Mesendoderm (in vitro differentiated cells): ENCODE data around the gene FOXC2.
"Not testable (repeated sequence)": the region's sequence is repeated elsewhere in the genome, so short reads cannot be mapped to it uniquely, and the experiment has no call there.

ENCODE experiments used
- DNase-seq: peaks from one replicate; pipeline ENCODE4 v3.0.0; 2013
- H2AK5ac ChIP-seq: 2 replicates; pipeline ENCODE4 v1.6.1; 2013; ENCODE audit warnings: low read length, inconsistent platforms
- H2BK120ac ChIP-seq: 2 replicates; pipeline ENCODE4 v1.6.1; 2013; ENCODE audit warnings: low read depth, mild to moderate bottlenecking, low read length, moderate library complexity, mixed read lengths
- H2BK15ac ChIP-seq: replicated peaks from 2 replicates; pipeline ENCODE4 v1.6.1; 2013; ENCODE audit warnings: low read depth, mild to moderate bottlenecking, moderate library complexity
- H2BK5ac ChIP-seq: 2 replicates; pipeline ENCODE4 v1.6.1; 2013; ENCODE audit warnings: low read length, inconsistent platforms
- H3K18ac ChIP-seq: 2 replicates; pipeline ENCODE4 v1.6.1; 2013; ENCODE audit warnings: mild to moderate bottlenecking, low read length, mixed read lengths
- H3K23ac ChIP-seq: one replicate; pipeline ENCODE4 v1.6.1; 2013; ENCODE audit warnings: low read length
- H3K27ac ChIP-seq: 2 replicates; pipeline ENCODE4 v1.5.1; 2013; ENCODE audit warnings: low read depth, mild to moderate bottlenecking, inconsistent platforms, low read length, moderate library complexity
- H3K27me3 ChIP-seq: 2 replicates; pipeline ENCODE4 v1.6.1; 2013; ENCODE audit warnings: low read length, control low read depth, mild to moderate bottlenecking, inconsistent platforms; ENCODE audit not compliant: insufficient read depth, poor library complexity
- H3K36me3 ChIP-seq: 2 replicates; pipeline ENCODE4 v1.6.1; 2013; ENCODE audit warnings: low read length, inconsistent platforms; ENCODE audit not compliant: control insufficient read depth, insufficient read depth
- H3K4ac ChIP-seq: one replicate; pipeline ENCODE4 v1.6.1; 2013; ENCODE audit warnings: low read depth, mild to moderate bottlenecking, low read length, moderate library complexity
- H3K4me1 ChIP-seq: 2 replicates; pipeline ENCODE4 v1.6.1; 2013; ENCODE audit warnings: low read depth, low read length, inconsistent platforms; ENCODE audit not compliant: control insufficient read depth
- H3K4me2 ChIP-seq: 2 replicates; pipeline ENCODE4 v1.6.1; 2013; ENCODE audit warnings: low read length
- H3K4me3 ChIP-seq: 2 replicates; pipeline ENCODE4 v1.5.1; 2013; ENCODE audit warnings: mild to moderate bottlenecking, low read length
- H3K56ac ChIP-seq: one replicate; pipeline ENCODE4 v1.6.1; 2013; ENCODE audit warnings: low read length
- H3K79me1 ChIP-seq: 2 replicates; pipeline ENCODE4 v1.6.1; 2013; ENCODE audit warnings: low read length, inconsistent platforms
- H3K79me2 ChIP-seq: 2 replicates; pipeline ENCODE4 v1.6.1; 2013; ENCODE audit warnings: mild to moderate bottlenecking, low read length; ENCODE audit not compliant: control insufficient read depth, insufficient read depth
- H3K9ac ChIP-seq: 2 replicates; pipeline ENCODE4 v1.6.1; 2013; ENCODE audit warnings: low read length, inconsistent platforms
- H4K5ac ChIP-seq: one replicate; pipeline ENCODE4 v1.6.1; 2013; ENCODE audit warnings: low read length
- H4K8ac ChIP-seq: one replicate; pipeline ENCODE4 v1.6.1; 2013; ENCODE audit warnings: low read depth, mild to moderate bottlenecking, control low read depth, low read length, moderate library complexity
- WGBS: extraction: QIAGEN DNeasy Blood & Tissue Kit; methylation state at CpG from one replicate; pipeline ENCODE4 v1.1.7; 2013; ENCODE audit warnings: low lambda C conversion rate, missing lambda C conversion rate; ENCODE audit not compliant: insufficient coverage; ENCODE audit errors: extremely low coverage; 5-methylcytosine and 5-hydroxymethylcytosine counted together

The FOXC2 gene

DNA sequence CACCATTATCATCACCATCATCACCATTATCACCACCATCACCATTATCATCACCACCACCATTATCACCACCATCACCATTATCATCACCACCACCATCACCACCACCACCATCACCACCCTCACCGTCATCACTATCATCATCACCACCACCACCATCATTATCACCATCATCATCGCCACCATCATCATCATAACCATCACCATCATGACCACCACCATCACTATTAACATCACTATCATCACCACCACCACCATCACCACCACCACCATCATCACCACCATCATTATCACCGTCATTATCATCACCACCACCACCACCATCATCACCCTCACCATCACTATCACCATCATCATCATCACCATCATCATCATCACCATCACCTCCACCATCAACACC is 20.9 kb downstream of the FOXC2 start:
- no peak for DNase-seq
- no peak overlapping the region for H3K18ac ChIP-seq
- H2BK15ac ChIP-seq = no peak overlapping the region
- H3K27ac ChIP-seq = no peak overlapping the region
- no peaks in the 10 kb centered on the region for H3K79me2 ChIP-seq
- no peak overlapping the region for H3K4ac ChIP-seq
- no peak overlapping the region for H2BK120ac ChIP-seq
- H3K4me1 ChIP-seq = no peaks in the 10 kb centered on the region
- no peak overlapping the region for H2BK5ac ChIP-seq
- no peak overlapping the region for H4K5ac ChIP-seq
- no peaks in the 10 kb centered on the region for H3K36me3 ChIP-seq
- no peak overlapping the region for H3K23ac ChIP-seq
- no peaks in the 10 kb centered on the region for H3K27me3 ChIP-seq
- H3K56ac ChIP-seq = no peak overlapping the region
- no peak overlapping the region for H2AK5ac ChIP-seq
- no peak overlapping the region for H3K4me2 ChIP-seq
- H3K4me3 ChIP-seq = no peak overlapping the region
- no CpG with 5 or more reads among the region's 3 CpGs for WGBS
- H3K79me1 ChIP-seq = no peaks in the 10 kb centered on the region
- H4K8ac ChIP-seq = no peak overlapping the region
- H3K9ac ChIP-seq = no peak overlapping the region

DNA sequence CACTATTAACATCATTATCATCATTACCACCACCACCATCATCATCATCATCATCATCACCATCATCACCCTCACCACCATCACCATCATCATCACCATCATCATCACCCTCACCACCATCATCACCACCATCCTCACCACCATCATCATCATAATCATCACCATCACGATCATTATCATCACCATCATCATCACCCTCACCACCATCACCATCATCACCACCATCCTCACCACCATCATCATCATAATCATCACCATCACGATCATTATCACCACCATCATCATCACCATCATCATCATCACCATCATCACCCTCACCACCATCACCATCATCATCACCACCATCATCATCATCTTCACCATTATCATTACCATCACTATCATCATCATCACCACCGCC is 21.3 kb downstream of the FOXC2 start:
- H3K27ac ChIP-seq, H3K56ac ChIP-seq, H4K8ac ChIP-seq, H4K5ac ChIP-seq, H3K79me1 ChIP-seq, H3K4ac ChIP-seq, H2BK120ac ChIP-seq, H3K18ac ChIP-seq, H2AK5ac ChIP-seq, DNase-seq, H3K4me3 ChIP-seq, H3K9ac ChIP-seq, H2BK5ac ChIP-seq, H2BK15ac ChIP-seq, H3K79me2 ChIP-seq, H3K4me1 ChIP-seq, H3K23ac ChIP-seq, H3K36me3 ChIP-seq, H3K4me2 ChIP-seq, H3K27me3 ChIP-seq: not testable (repeated sequence)
- WGBS = 83% methylated on average over 1 of the region's 3 CpGs

DNA sequence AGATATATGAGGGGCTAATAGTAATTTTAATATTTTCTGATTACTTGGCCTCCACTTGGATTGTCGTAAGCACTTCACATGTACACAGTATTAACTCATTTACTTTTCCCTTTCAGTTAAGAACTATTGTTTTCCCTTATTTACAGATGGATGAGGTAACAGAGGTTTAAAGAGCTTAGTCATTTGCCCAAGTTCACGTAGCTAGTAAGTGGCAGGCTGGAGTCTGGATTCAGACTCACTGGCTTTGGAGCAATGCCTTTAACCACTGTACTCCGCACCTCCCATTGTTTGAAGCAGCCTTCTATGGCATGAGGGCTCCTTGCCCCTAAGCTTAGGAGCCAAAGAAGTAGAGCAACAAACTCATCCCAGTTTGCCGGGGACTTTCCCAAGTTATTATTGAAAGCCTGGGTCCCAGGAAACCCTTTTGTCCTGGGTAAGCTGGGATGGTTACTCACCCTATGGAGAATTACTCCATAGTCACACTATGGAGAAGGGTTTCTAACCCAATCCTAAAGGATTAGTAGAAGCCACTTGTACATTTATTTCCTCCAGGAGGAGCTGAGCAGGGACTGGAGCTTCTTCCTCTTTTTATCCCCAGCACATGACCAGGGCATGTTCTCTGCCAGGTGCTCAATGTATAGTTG is 24.0 kb downstream of the FOXC2 start:
- no peaks in the 10 kb centered on the region for H3K27me3 ChIP-seq
- H4K5ac ChIP-seq = no peak overlapping the region
- H4K8ac ChIP-seq = no peak overlapping the region
- no peak overlapping the region for H3K23ac ChIP-seq
- WGBS = no CpG with 5 or more reads among the region's 4 CpGs
- no peaks in the 10 kb centered on the region for H3K79me2 ChIP-seq
- H3K9ac ChIP-seq = no peak overlapping the region
- no peak overlapping the region for H2BK5ac ChIP-seq
- H2AK5ac ChIP-seq = no peak overlapping the region
- H3K56ac ChIP-seq = no peak overlapping the region
- no peak for DNase-seq
- no peaks in the 10 kb centered on the region for H3K36me3 ChIP-seq
- H3K4ac ChIP-seq = no peak overlapping the region
- H3K4me1 ChIP-seq = no peaks in the 10 kb centered on the region
- H3K79me1 ChIP-seq = no peaks in the 10 kb centered on the region
- no peak overlapping the region for H3K4me3 ChIP-seq
- H2BK15ac ChIP-seq = no peak overlapping the region
- H3K18ac ChIP-seq = no peak overlapping the region
- H3K27ac ChIP-seq = no peak overlapping the region
- H3K4me2 ChIP-seq = no peak overlapping the region
- H2BK120ac ChIP-seq = no peak overlapping the region

DNA sequence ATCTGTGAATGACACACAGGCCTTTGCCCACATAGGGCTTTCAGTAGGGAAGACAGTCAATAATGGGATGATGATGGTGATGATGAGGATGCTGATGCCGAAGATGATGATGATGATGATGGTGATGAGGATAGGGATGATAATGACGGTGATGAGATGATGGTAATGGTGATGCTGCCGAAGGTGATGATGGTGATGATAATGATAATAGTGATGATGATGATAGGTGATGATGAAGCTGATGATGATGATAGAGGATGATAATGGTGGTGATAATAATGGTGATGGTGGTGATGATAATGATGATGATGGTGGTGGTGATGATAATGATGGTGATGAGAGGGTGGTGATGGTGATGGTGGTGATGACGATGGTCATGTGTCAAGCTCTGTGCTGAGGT is 24.6 kb downstream of the FOXC2 start:
- no peaks in the 10 kb centered on the region for H3K36me3 ChIP-seq
- no peak overlapping the region for H3K56ac ChIP-seq
- H2BK120ac ChIP-seq = no peak overlapping the region
- no peak overlapping the region for H2BK15ac ChIP-seq
- no peak overlapping the region for H3K27ac ChIP-seq
- no peaks in the 10 kb centered on the region for H3K4me1 ChIP-seq
- no peaks in the 10 kb centered on the region for H3K79me2 ChIP-seq
- no peak for DNase-seq
- no peaks in the 10 kb centered on the region for H3K27me3 ChIP-seq
- no peak overlapping the region for H3K9ac ChIP-seq
- no peak overlapping the region for H3K4me3 ChIP-seq
- no peak overlapping the region for H4K5ac ChIP-seq
- no peak overlapping the region for H3K4ac ChIP-seq
- H2AK5ac ChIP-seq = no peak overlapping the region
- no peaks in the 10 kb centered on the region for H3K79me1 ChIP-seq
- 100% methylated on average over 3 of the region's 4 CpGs for WGBS
- no peak overlapping the region for H3K23ac ChIP-seq
- H3K18ac ChIP-seq = no peak overlapping the region
- H4K8ac ChIP-seq = no peak overlapping the region
- H3K4me2 ChIP-seq = no peak overlapping the region
- no peak overlapping the region for H2BK5ac ChIP-seq

DNA sequence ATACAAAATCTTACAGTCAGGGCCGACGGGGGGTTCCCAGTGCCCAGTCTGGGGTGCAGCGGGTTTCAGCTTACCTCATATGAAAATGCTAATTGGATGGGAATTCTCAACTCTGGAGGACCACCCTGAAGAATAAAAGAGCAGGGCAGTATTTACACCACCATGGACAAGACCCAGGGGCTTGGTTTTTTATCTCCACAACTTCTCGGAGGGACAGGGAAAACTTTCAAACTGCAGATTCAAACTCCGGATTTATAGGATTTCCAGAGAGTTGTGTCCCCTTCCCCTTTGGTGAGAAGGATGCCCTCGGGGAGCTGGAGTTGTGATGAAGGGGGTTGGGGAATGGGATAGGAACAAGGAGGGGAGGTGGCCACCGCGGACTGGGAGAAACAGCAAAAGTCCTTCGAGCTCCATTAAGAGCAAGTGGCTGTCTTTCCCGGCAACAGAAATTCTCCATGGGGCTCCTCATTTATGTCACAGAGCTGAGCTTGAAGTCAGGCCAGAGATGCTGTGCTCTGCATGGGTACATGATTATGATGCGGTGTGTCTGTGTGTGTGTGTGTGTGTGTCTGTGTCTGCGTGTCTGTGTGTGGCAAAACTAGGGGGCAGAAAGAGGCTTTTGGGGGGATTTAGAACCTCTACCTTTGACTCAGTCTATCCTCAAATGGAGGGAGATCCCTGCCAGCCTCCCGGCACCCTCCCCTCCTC is 27.4 kb downstream of the FOXC2 start:
- H4K5ac ChIP-seq = no peak overlapping the region
- H3K79me1 ChIP-seq = no peaks in the 10 kb centered on the region
- WGBS = no CpG with 5 or more reads among the region's 13 CpGs
- H2BK15ac ChIP-seq = no peak overlapping the region
- no peaks in the 10 kb centered on the region for H3K36me3 ChIP-seq
- H3K56ac ChIP-seq = no peak overlapping the region
- H3K4ac ChIP-seq = no peak overlapping the region
- no peak overlapping the region for H3K23ac ChIP-seq
- no peak overlapping the region for H3K4me2 ChIP-seq
- H2BK5ac ChIP-seq = no peak overlapping the region
- no peak overlapping the region for H2BK120ac ChIP-seq
- H3K4me3 ChIP-seq = no peak overlapping the region
- H3K79me2 ChIP-seq = no peaks in the 10 kb centered on the region
- no peak overlapping the region for H3K9ac ChIP-seq
- H3K27ac ChIP-seq = no peak overlapping the region
- H4K8ac ChIP-seq = no peak overlapping the region
- H3K4me1 ChIP-seq = no peaks in the 10 kb centered on the region
- no peak overlapping the region for H2AK5ac ChIP-seq
- no peaks in the 10 kb centered on the region for H3K27me3 ChIP-seq
- DNase-seq = no peak
- no peak overlapping the region for H3K18ac ChIP-seq

DNA sequence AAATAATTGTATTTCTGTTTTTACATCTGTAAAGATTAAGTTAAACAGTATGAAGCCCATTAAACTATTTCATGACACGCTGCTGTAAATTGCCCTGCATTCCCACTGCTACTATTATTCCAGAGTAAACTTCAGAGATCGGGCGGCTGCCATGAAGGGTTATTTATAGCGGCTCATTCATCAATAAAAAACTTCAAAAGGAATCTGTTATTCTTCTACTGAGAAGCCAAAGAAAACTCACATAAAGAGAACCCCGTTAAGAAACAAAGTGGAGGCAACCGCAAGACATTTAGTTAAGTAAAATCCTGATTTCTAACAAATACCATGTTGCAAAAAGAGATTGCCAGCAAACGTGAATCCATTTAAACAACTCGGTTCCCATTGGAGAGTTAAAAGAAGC is 28.1 kb downstream of the FOXC2 start:
- H3K4ac ChIP-seq = no peak overlapping the region
- no peak overlapping the region for H2BK5ac ChIP-seq
- no peak overlapping the region for H2AK5ac ChIP-seq
- no peaks in the 10 kb centered on the region for H3K36me3 ChIP-seq
- no peak overlapping the region for H2BK120ac ChIP-seq
- no peak overlapping the region for H4K5ac ChIP-seq
- no peak overlapping the region for H3K23ac ChIP-seq
- no peaks in the 10 kb centered on the region for H3K4me1 ChIP-seq
- H3K4me3 ChIP-seq = no peak overlapping the region
- no peaks in the 10 kb centered on the region for H3K79me1 ChIP-seq
- H3K27ac ChIP-seq = no peak overlapping the region
- no peak overlapping the region for H3K56ac ChIP-seq
- H3K79me2 ChIP-seq = no peaks in the 10 kb centered on the region
- H3K4me2 ChIP-seq = no peak overlapping the region
- H2BK15ac ChIP-seq = no peak overlapping the region
- H3K9ac ChIP-seq = no peak overlapping the region
- no peak overlapping the region for H3K18ac ChIP-seq
- H4K8ac ChIP-seq = no peak overlapping the region
- H3K27me3 ChIP-seq = no peaks in the 10 kb centered on the region
- DNase-seq = no peak
- WGBS = no CpG with 5 or more reads among the region's 8 CpGs
